Neural crest cell (in vitro differentiated cells): ENCODE measurements around the gene TXNIP. TPM values are rescaled to one million over a fixed set of nuclear protein-coding genes. Genes with fewer than 3 reads are reported as not detected.

Source experiments
- DNase-seq: peaks from one replicate; pipeline ENCODE4 v3.0.0; 2021; ENCODE audit warnings: low read depth, mixed read lengths, low spot score
- H3K27ac Mint-ChIP-seq: one replicate; pipeline ENCODE4 v1.8.0; 2021; ENCODE audit warnings: mild to moderate bottlenecking, mixed read lengths; ENCODE audit not compliant: unreplicated experiment
- H3K27me3 Mint-ChIP-seq: 2 replicates; pipeline ENCODE4 v1.8.0; 2021; ENCODE audit warnings: low read depth, mild to moderate bottlenecking, mixed read lengths
- H3K36me3 Mint-ChIP-seq: 2 replicates; pipeline ENCODE4 v1.8.0; 2021; ENCODE audit warnings: low read depth, mild to moderate bottlenecking, mixed read lengths
- H3K4me1 Mint-ChIP-seq: 2 replicates; pipeline ENCODE4 v1.8.0; 2021; ENCODE audit warnings: mixed read lengths
- H3K4me3 Mint-ChIP-seq: one replicate; pipeline ENCODE4 v1.8.0; 2021; ENCODE audit warnings: mild to moderate bottlenecking, mixed read lengths
- H3K9me3 Mint-ChIP-seq: 2 replicates; pipeline ENCODE4 v1.8.0; 2021; ENCODE audit warnings: mixed read lengths
- CTCF ChIP-seq: fragments of 200-600 bp; sonication (generic); conservative IDR thresholded peaks from 2 replicates; pipeline ENCODE4 v1.5.0; 2021; ENCODE audit warnings: antibody characterized with exemption, mild to moderate bottlenecking
- total RNA-seq: library from RNA; stranded (reverse); gene quantifications from 2 replicates; pipeline ENCODE4 v1.2.1, GENCODE V29; 2021

Gene TXNIP
- total RNA-seq, 1 donor from 2014 or later: 83.5 TPM

GRCh38 chr1:145990249-145990855, 6.0 kb downstream of the TXNIP start:
- Mint-ChIP-seq H3K36me3 (peaks cover 26% of the 10 kb centered on the region), H3K4me1 (peaks cover 38% of the 10 kb centered on the region), H3K27me3 (no peaks in the 10 kb centered on the region), H3K27ac (no peak overlapping the region), H3K9me3 (no peaks in the 10 kb centered on the region), H3K4me3 (peak overlapping the region; percentile 28)
- no peak for DNase-seq
- TF ChIP-seq CTCF: no peak

GRCh38 chr1:145988773-145989172, 7.6 kb downstream of the TXNIP start:
- Mint-ChIP-seq H3K36me3 (peaks cover 13% of the 10 kb centered on the region), H3K4me3 (no peak overlapping the region), H3K9me3 (no peaks in the 10 kb centered on the region), H3K4me1 (peaks cover 34% of the 10 kb centered on the region), H3K27me3 (no peaks in the 10 kb centered on the region), H3K27ac (no peak overlapping the region)
- DNase-seq: no peak
- no peak for TF ChIP-seq CTCF

GRCh38 chr1:145987926-145988325, 8.5 kb downstream of the TXNIP start:
- DNase-seq: no peak
- peaks cover 29% of the 10 kb centered on the region for H3K4me1 Mint-ChIP-seq
- H3K27ac Mint-ChIP-seq: no peak overlapping the region
- H3K4me3 Mint-ChIP-seq: no peak overlapping the region
- no peaks in the 10 kb centered on the region for H3K27me3 Mint-ChIP-seq
- peaks cover 7% of the 10 kb centered on the region for H3K36me3 Mint-ChIP-seq
- no peaks in the 10 kb centered on the region for H3K9me3 Mint-ChIP-seq
- no peak for TF ChIP-seq CTCF

GRCh38 chr1:145986551-145986950, 9.8 kb downstream of the TXNIP start:
- Mint-ChIP-seq H3K36me3 (peaks cover under 1% of the 10 kb centered on the region), H3K4me1 (peaks cover 23% of the 10 kb centered on the region), H3K9me3 (no peaks in the 10 kb centered on the region), H3K27ac (no peak overlapping the region), H3K4me3 (no peak overlapping the region), H3K27me3 (no peaks in the 10 kb centered on the region)
- no peak for TF ChIP-seq CTCF
- no peak for DNase-seq

GRCh38 chr1:145985502-145986439, 10.6 kb downstream of the TXNIP start:
- Mint-ChIP-seq H3K27ac (peak overlapping the region; percentile 91), H3K4me1 (peaks cover 23% of the 10 kb centered on the region), H3K4me3 (peak overlapping the region; percentile 47), H3K27me3 (no peaks in the 10 kb centered on the region), H3K9me3 (no peaks in the 10 kb centered on the region), H3K36me3 (no peaks in the 10 kb centered on the region)
- TF ChIP-seq CTCF: no peak
- no peak for DNase-seq
